Measurements from ENCODE around the gene NEU1.
A peak's percentile ranks its signal among the peaks of the same experiment; 100 is the strongest.
"Not testable (repeated sequence)": the region's sequence is repeated elsewhere in the genome, so short reads cannot be mapped to it uniquely, and the experiment has no call there.

The NEU1 gene

DNA sequence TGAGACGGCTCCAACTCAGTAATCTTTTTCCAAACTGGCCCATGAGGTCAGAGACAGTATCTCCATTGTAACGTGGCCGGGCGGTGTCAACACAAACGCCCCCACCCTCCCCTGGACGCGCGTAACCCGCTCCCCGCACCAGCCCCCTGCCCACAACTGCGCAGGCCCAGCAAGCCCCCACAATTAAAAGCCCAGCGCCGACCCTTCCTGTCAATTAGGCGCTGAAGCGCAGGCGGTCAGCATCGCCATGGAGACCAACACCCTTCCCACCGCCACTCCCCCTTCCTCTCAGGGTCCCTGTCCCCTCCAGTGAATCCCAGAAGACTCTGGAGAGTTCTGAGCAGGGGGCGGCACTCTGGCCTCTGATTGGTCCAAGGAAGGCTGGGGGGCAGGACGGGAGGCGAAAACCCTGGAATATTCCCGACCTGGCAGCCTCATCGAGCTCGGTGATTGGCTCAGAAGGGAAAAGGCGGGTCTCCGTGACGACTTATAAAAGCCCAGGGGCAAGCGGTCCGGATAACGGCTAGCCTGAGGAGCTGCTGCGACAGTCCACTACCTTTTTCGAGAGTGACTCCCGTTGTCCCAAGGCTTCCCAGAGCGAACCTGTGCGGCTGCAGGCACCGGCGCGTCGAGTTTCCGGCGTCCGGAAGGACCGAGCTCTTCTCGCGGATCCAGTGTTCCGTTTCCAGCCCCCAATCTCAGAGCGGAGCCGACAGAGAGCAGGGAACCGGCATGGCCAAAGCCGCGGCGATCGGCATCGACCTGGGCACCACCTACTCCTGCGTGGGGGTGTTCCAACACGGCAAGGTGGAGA, 47.4 kb downstream of the NEU1 start, which contains the start of the genes HSPA1A and HSPA1L:
HSPA1A (plus strand) TSS at position 519 of the 814 bp plus-strand sequence; CDS start at position 733, 214 bp downstream.
HSPA1L (minus strand) TSS at position 259 of the 814 bp plus-strand sequence. CDS start 3,311 bp downstream, outside the sequence.
- Mint-ChIP-seq H3K36me3 (ENCODE audit: low read depth) (peaks cover 11% of the 10 kb centered on the region), H3K4me3 (peak within 1 kb of the TSS; percentile 89 to 90 (median 89)), H3K9me3 (peaks cover 14% of the 10 kb centered on the region), H3K27ac (peak within 1 kb of the TSS; percentile 99), H3K27me3 (ENCODE audit: low read depth) (no peaks in the 10 kb centered on the region), H3K4me1 (peaks cover 30% of the 10 kb centered on the region)
- no peak for TF ChIP-seq CTCF (IDR thresholded peaks at IDR 0.05; ENCODE audit: unreplicated experiment in 3 of 3)

DNA sequence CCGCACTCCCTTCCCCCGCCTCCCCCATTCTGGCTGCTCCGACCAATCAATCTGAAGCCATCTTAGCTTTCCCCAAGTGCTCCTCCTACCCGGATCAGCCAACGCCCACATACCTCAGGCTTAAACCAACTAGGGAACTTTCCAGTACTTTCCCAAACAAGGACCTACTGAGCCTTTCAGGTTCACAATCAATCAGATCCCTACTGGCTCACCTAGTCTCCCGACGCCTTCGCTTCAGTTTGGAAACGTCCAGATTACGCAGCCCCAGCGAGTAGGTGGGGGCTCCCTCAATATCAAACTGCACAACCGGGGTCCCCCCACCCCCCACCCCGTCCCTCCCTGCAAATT, 48.0 kb downstream of the NEU1 start:
- no peaks in the 10 kb centered on the region for H3K27me3 Mint-ChIP-seq (ENCODE audit: low read depth)
- H3K9me3 Mint-ChIP-seq = peaks cover 14% of the 10 kb centered on the region
- TF ChIP-seq CTCF (IDR thresholded peaks at IDR 0.05; ENCODE audit: unreplicated experiment in 3 of 3) = no peak
- H3K27ac Mint-ChIP-seq = peak overlapping the region; percentile 99
- peak overlapping the region; percentile 89 to 90 (median 89) for H3K4me3 Mint-ChIP-seq
- H3K4me1 Mint-ChIP-seq = peaks cover 24% of the 10 kb centered on the region
- peaks cover 11% of the 10 kb centered on the region for H3K36me3 Mint-ChIP-seq (ENCODE audit: low read depth)

- H3K27me3 Mint-ChIP-seq (ENCODE audit: low read depth) = no peaks in the 10 kb centered on the region
- no peak for TF ChIP-seq CTCF (IDR thresholded peaks at IDR 0.05; ENCODE audit: unreplicated experiment in 3 of 3)
- H3K4me1 Mint-ChIP-seq = peaks cover 20% of the 10 kb centered on the region
Measured at GRCh38 chr6:31813465-31813849, 49.2 kb downstream of the NEU1 start.

DNA sequence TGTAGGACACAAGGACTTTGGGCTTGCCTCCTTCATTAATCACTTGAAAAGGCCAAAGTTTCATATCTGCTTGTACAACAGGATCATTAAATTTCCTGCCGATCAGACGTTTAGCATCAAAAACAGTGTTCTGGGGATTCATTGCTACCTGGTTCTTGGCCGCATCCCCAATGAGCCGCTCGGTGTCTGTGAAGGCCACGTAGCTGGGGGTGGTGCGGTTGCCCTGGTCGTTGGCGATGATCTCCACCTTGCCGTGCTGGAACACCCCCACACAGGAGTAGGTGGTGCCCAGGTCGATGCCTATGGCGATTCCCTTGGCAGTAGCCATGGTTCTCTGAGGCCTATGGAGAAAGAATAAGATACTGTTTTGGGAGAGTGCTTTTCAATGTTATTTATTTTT, 51.0 kb downstream of the NEU1 start:
- no peak for TF ChIP-seq CTCF (IDR thresholded peaks at IDR 0.05; ENCODE audit: unreplicated experiment in 3 of 3)
- Mint-ChIP-seq H3K4me3 (no peak overlapping the region), H3K36me3 (ENCODE audit: low read depth) (peaks cover 5% of the 10 kb centered on the region), H3K4me1 (peaks cover 16% of the 10 kb centered on the region), H3K27ac (peak overlapping the region in 1 of 3 experiments; percentile 62), H3K27me3 (ENCODE audit: low read depth) (no peaks in the 10 kb centered on the region), H3K9me3 (peaks cover 5% of the 10 kb centered on the region)

More at GRCh38 chr6:31813465-31813849, 49.2 kb downstream of the NEU1 start:
- Mint-ChIP-seq H3K27ac (peak overlapping the region; percentile 99), H3K9me3 (peaks cover 11% of the 10 kb centered on the region), H3K4me3 (peak overlapping the region; percentile 89 to 90 (median 89)), H3K36me3 (ENCODE audit: low read depth) (peaks cover 11% of the 10 kb centered on the region)

DNA sequence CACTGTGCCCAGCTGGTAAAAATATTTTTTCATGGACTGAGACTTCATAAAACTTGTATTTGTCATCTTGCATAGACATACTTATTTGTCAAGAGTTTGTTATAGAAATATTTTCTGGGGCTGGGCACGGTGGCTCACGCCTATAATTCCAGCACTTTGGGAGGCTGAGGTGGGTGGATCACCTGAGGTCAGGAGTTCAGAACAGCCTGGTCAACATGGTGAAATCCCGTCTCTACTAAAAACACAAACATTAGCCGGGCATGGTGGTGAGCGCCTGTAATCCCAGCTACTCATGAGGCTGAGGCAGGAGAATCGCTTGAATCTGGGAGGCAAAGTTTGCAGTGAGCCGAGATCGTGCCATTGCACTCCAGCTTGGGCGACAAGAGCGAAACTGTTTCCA, 54.0 kb downstream of the NEU1 start:
- not testable (repeated sequence) for H3K36me3 Mint-ChIP-seq (ENCODE audit: low read depth); H3K9me3 Mint-ChIP-seq; H3K27me3 Mint-ChIP-seq (ENCODE audit: low read depth)
- Mint-ChIP-seq H3K27ac (peak overlapping the region in 2 of 3 experiments; percentile 55 to 76), H3K4me3 (peak overlapping the region in 1 of 3 experiments; percentile 40), H3K4me1 (peaks cover 17% of the 10 kb centered on the region)

Measured in nephron (organoid).